PC-9 (cell line): ENCODE data around the gene HIPK1.

Experiments
- EZH2 ChIP-seq: fragments of 200-600 bp; sonication (generic); IDR thresholded peaks from 2 replicates; pipeline ENCODE4 v1.8.0; 2017; ENCODE audit warnings: antibody characterized with exemption, low read depth
- TF ChIP-seq, protein P1 (sequence below): fragments of 200-600 bp; sonication (generic); conservative IDR thresholded peaks from 2 replicates; pipeline ENCODE4 v1.6.1; 2017; ENCODE audit warnings: mixed run types, antibody characterized with exemption, mild to moderate bottlenecking, moderate library complexity

DNA sequence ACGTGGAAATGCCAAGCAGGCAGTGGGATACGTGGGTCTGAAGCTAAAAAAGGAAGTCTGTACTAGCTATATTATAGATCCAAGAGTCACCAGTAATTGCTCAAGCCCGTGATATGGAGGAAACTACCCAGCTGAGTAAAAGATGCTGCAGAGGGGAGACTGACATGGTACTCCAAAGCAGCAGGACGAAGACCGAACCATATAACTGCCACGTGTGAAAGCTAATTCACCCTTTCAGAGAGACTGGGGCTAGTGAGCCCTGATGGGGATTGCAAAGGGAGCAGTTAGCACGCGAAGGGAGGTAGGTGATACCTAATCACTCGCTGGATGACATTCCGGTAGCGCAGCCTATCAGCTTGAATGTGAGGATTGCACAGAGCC lies 24.8 kb upstream of the HIPK1 start:
- TF ChIP-seq, protein P1, sequence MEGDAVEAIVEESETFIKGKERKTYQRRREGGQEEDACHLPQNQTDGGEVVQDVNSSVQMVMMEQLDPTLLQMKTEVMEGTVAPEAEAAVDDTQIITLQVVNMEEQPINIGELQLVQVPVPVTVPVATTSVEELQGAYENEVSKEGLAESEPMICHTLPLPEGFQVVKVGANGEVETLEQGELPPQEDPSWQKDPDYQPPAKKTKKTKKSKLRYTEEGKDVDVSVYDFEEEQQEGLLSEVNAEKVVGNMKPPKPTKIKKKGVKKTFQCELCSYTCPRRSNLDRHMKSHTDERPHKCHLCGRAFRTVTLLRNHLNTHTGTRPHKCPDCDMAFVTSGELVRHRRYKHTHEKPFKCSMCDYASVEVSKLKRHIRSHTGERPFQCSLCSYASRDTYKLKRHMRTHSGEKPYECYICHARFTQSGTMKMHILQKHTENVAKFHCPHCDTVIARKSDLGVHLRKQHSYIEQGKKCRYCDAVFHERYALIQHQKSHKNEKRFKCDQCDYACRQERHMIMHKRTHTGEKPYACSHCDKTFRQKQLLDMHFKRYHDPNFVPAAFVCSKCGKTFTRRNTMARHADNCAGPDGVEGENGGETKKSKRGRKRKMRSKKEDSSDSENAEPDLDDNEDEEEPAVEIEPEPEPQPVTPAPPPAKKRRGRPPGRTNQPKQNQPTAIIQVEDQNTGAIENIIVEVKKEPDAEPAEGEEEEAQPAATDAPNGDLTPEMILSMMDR: no peak
- no peak for TF ChIP-seq EZH2
